GM19240 (cell line): Measurements from ENCODE around the gene EPB41L1.
"Not testable (repeated sequence)": the region's sequence is repeated elsewhere in the genome, so short reads cannot be mapped to it uniquely, and the experiment has no call there.

ENCODE experiments used
- DNase-seq: peaks from one replicate; pipeline ENCODE4 v3.0.0; 2011; ENCODE audit warnings: low spot score; ENCODE audit not compliant: insufficient read length

EPB41L1 gene

GRCh38 chr20:36125097-36125496 lies 29.4 kb upstream of the EPB41L1 start:
- DNase-seq: no peak

GRCh38 chr20:36126836-36127527 lies 27.6 kb upstream of the EPB41L1 start:
- no peak for DNase-seq

- DNase-seq: no peak
Observed at GRCh38 chr20:36128463-36129159, 25.9 kb upstream of the EPB41L1 start.

- DNase-seq: no peak
Observed at GRCh38 chr20:36129160-36129543, 25.4 kb upstream of the EPB41L1 start.

GRCh38 chr20:36130390-36130789 lies 24.1 kb upstream of the EPB41L1 start:
- DNase-seq: no peak

- no peak for DNase-seq
Observed at GRCh38 chr20:36132802-36133211, 21.7 kb upstream of the EPB41L1 start.

- DNase-seq: no peak
Observed at GRCh38 chr20:36133821-36134220, 20.7 kb upstream of the EPB41L1 start.

- no peak for DNase-seq
Observed at GRCh38 chr20:36135159-36135558, 19.4 kb upstream of the EPB41L1 start.

GRCh38 chr20:36135821-36136220 lies 18.7 kb upstream of the EPB41L1 start:
- no peak for DNase-seq

GRCh38 chr20:36137313-36137712 lies 17.2 kb upstream of the EPB41L1 start:
- not testable (repeated sequence) for DNase-seq

- DNase-seq: no peak
Observed at GRCh38 chr20:36141310-36141709, 13.2 kb upstream of the EPB41L1 start.

- no peak for DNase-seq
Observed at GRCh38 chr20:36144336-36144735, 10.2 kb upstream of the EPB41L1 start.

GRCh38 chr20:36145877-36146707 lies 8.4 kb upstream of the EPB41L1 start:
- no peak for DNase-seq

- DNase-seq: no peak
Observed at GRCh38 chr20:36147690-36148089, 6.8 kb upstream of the EPB41L1 start.

GRCh38 chr20:36148439-36148838 lies 6.1 kb upstream of the EPB41L1 start:
- DNase-seq: no peak

GRCh38 chr20:36149012-36149411 lies 5.5 kb upstream of the EPB41L1 start:
- no peak for DNase-seq

- DNase-seq: no peak
Observed at GRCh38 chr20:36149469-36149868, 5.1 kb upstream of the EPB41L1 start.

GRCh38 chr20:36150489-36150846 lies 4.1 kb upstream of the EPB41L1 start:
- DNase-seq: no peak

GRCh38 chr20:36150847-36151539 lies 3.5 kb upstream of the EPB41L1 start:
- no peak for DNase-seq

GRCh38 chr20:36152261-36152660 lies 2.3 kb upstream of the EPB41L1 start:
- DNase-seq: no peak

- no peak for DNase-seq
Observed at GRCh38 chr20:36153204-36153603, 1.3 kb upstream of the EPB41L1 start.
